HepG2 (cell line): Measurements from ENCODE around the gene ANKRD13D. TPM values are rescaled to one million over a fixed set of nuclear protein-coding genes. Genes with fewer than 3 reads are reported as not detected.

Source experiments
- ATF7-NPFF ChIP-seq: sonication (generic); formaldehyde crosslinking; IDR thresholded peaks from 2 replicates; pipeline ENCODE4 v1.8.1; 2023; ENCODE audit warnings: mild to moderate bottlenecking, low read depth, missing genetic modification reagents, moderate library complexity
- DNMT1 ChIP-seq: sonication (generic); formaldehyde crosslinking; IDR thresholded peaks from 2 replicates; pipeline ENCODE4 v1.5.1; 2020; ENCODE audit warnings: mild to moderate bottlenecking, missing genetic modification reagents
- PAX8 ChIP-seq: sonication (generic); formaldehyde crosslinking; IDR thresholded peaks from 2 replicates; pipeline ENCODE4 v1.8.0; 2022; ENCODE audit warnings: mild to moderate bottlenecking, missing genetic modification reagents, borderline replicate concordance
- REXO4 ChIP-seq: sonication (generic); formaldehyde crosslinking; IDR thresholded peaks from 2 replicates; pipeline ENCODE4 v1.8.0; 2022; ENCODE audit warnings: missing genetic modification reagents, mild to moderate bottlenecking, borderline replicate concordance
- SAFB2 ChIP-seq: sonication (generic); formaldehyde crosslinking; IDR thresholded peaks from 2 replicates; pipeline ENCODE4 v1.5.1; 2020; ENCODE audit warnings: missing genetic modification reagents, low read depth, mild to moderate bottlenecking, borderline replicate concordance
- SP1 ChIP-seq, 2 experiments: fragments of 450-650 bp in 1 of 2; sonication (generic) in 1 of 2; formaldehyde crosslinking in 1 of 2; IDR thresholded peaks; 2 replicates each; pipeline versions ENCODE4 v1.4.0 to v1.6.1; 2016 to 2020; ENCODE audit warnings: missing genetic modification reagents in 1 of 2
- ZBTB20 ChIP-seq: sonication (generic); formaldehyde crosslinking; IDR thresholded peaks from 2 replicates; pipeline ENCODE4 v1.8.1; 2023; ENCODE audit warnings: missing genetic modification reagents, low read depth, mild to moderate bottlenecking, borderline replicate concordance
- ZNF460 ChIP-seq: sonication (generic); formaldehyde crosslinking; IDR thresholded peaks from 2 replicates; pipeline ENCODE4 v1.5.1; 2020; ENCODE audit warnings: missing genetic modification reagents, mild to moderate bottlenecking, borderline replicate concordance
- ZNF556 ChIP-seq: sonication (generic); formaldehyde crosslinking; IDR thresholded peaks from 2 replicates; pipeline ENCODE4 v1.4.0; 2020; ENCODE audit warnings: mild to moderate bottlenecking, missing genetic modification reagents, borderline replicate concordance
- ZNF703 ChIP-seq: sonication (generic); formaldehyde crosslinking; IDR thresholded peaks from 2 replicates; pipeline ENCODE4 v1.5.1; 2020; ENCODE audit warnings: missing genetic modification reagents, mild to moderate bottlenecking, moderate library complexity, borderline replicate concordance
- ZNF788 ChIP-seq: sonication (generic); formaldehyde crosslinking; IDR thresholded peaks from 2 replicates; pipeline ENCODE4 v1.5.0; 2020; ENCODE audit warnings: mild to moderate bottlenecking, missing genetic modification reagents, borderline replicate concordance
- ZSCAN20 ChIP-seq: sonication (generic); formaldehyde crosslinking; IDR thresholded peaks from 2 replicates; pipeline ENCODE4 v1.4.0; 2020; ENCODE audit warnings: missing genetic modification reagents, mild to moderate bottlenecking, borderline replicate concordance
- polyA plus RNA-seq, 8 experiments: library from polyadenylated mRNA; depleted of rRNA in 3 of 8; stranded (reverse) in 7 of 8; unstranded in 1 of 8; fragments of >200 nt; fragmentation: Illumina TruSeq in 4 of 8; extraction: Trizol in 4 of 8; gene quantifications; 2 replicates each; pipeline versions ENCODE4 v1.2.1 to v1.2.3, GENCODE V29; 2011 to 2016; ENCODE audit warnings: low read depth in 4 of 8, missing spikeins in 1 of 8, mixed read lengths in 1 of 8; ENCODE audit not compliant: insufficient read depth in 1 of 8
- total RNA-seq, 5 experiments: library from RNA; depleted of rRNA; stranded (reverse); fragments of >200 nt; fragmentation: Illumina TruSeq; extraction: Trizol; gene quantifications; 2 replicates each; pipeline ENCODE4 v1.2.3, GENCODE V29; 2016; ENCODE audit warnings: low read depth in 1 of 5
- TF ChIP-seq, protein P1 (sequence below): sonication (generic); formaldehyde crosslinking; IDR thresholded peaks from 2 replicates; pipeline ENCODE4 v1.4.0; 2020; ENCODE audit warnings: low read depth, mild to moderate bottlenecking, missing genetic modification reagents
- TF ChIP-seq, protein P2 (sequence below): sonication (generic); formaldehyde crosslinking; IDR thresholded peaks from 2 replicates; pipeline ENCODE4 v1.5.0; 2020; ENCODE audit warnings: mild to moderate bottlenecking, missing genetic modification reagents, moderate library complexity
- TF ChIP-seq, protein P3 (sequence below): IDR thresholded peaks from 2 replicates; pipeline ENCODE4 v1.6.1; 2016; ENCODE audit warnings: low read depth, borderline replicate concordance
- TF ChIP-seq, protein P4 (sequence below): sonication (generic); formaldehyde crosslinking; IDR thresholded peaks from 2 replicates; pipeline ENCODE4 v1.8.1; 2023; ENCODE audit warnings: mild to moderate bottlenecking, missing genetic modification reagents, borderline replicate concordance
- TF ChIP-seq, protein P5 (sequence below): sonication (generic); formaldehyde crosslinking; IDR thresholded peaks from 2 replicates; pipeline ENCODE4 v1.5.0; 2020; ENCODE audit warnings: mild to moderate bottlenecking, low read depth, missing genetic modification reagents, borderline replicate concordance
- TF ChIP-seq, protein P6 (sequence below): sonication (generic); formaldehyde crosslinking; IDR thresholded peaks from 2 replicates; pipeline ENCODE4 v1.4.0; 2020; ENCODE audit warnings: missing genetic modification reagents
- TF ChIP-seq, protein P7 (sequence below): IDR thresholded peaks from 2 replicates; pipeline ENCODE4 v1.6.1; 2018; ENCODE audit warnings: missing genetic modification reagents, mild to moderate bottlenecking, missing compliant biosample characterization

Gene ANKRD13D
- total and polyA plus RNA-seq, 2 of the 13 experiments (the other 11 are each of a cell fraction or from before 2014, with no cell fraction given), result 18.6 to 27.3 TPM

DNA sequence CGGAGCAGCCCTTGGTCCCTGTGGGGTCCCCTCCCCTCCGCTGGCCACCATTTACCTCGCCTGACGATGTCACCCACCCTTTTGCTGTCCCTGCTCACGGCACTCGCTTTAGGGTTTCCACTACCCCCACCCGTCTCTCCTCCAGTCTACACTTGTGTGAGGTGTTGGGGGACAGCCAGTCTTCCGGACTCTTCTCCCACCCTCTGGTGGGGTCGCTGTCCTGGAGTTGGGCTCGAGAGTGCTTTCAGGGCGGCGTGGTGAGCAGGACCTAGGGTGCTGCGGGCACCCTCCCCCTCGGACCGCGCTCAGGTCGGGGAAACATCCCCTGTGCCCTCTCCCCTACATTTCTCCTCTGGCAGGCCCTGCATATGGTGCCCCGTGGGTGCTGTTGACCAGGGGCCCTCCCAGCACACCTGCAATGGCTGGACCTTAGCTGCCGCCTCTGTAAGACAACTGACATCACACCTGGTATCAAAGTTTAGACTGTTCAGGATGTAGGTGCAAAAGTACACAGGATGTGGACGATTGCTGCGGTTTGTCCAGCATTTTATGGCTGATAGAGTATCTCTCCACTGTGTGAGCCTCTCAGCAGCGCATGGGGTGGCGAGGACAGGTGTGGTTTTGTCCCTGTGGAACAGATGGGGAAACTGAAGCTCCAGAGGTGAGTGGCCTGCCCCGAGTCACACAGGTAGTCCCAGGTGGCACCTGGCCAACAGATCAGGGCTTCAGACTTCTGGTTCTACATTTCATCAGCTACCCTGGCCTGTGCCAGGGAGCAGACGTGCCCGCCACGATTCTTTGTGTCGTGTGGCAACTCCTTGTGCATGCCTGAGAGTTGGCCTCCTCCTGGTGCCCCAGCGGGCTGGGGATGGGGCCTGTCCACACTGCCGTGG lies 21.7 kb upstream of the ANKRD13D start (continued):
- TF ChIP-seq, protein P1, sequence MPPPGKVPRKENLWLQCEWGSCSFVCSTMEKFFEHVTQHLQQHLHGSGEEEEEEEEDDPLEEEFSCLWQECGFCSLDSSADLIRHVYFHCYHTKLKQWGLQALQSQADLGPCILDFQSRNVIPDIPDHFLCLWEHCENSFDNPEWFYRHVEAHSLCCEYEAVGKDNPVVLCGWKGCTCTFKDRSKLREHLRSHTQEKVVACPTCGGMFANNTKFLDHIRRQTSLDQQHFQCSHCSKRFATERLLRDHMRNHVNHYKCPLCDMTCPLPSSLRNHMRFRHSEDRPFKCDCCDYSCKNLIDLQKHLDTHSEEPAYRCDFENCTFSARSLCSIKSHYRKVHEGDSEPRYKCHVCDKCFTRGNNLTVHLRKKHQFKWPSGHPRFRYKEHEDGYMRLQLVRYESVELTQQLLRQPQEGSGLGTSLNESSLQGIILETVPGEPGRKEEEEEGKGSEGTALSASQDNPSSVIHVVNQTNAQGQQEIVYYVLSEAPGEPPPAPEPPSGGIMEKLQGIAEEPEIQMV (CRISPR knock-in tag), result no peak
- TF ChIP-seq DNMT1 (CRISPR knock-in tag) (no peak), ZNF556 (CRISPR knock-in tag) (peak; percentile 35; the same call in 1 of the 2 replicates), ZBTB20 (CRISPR knock-in tag) (peak; percentile 70; the same call in 1 of the 2 replicates), SAFB2 (CRISPR knock-in tag) (0 out of 2 replicates have a peak, but pooled peaks have one; percentile 23), REXO4 (CRISPR knock-in tag) (peak; percentile 55; the same call in 1 of the 2 replicates), ZNF460 (CRISPR knock-in tag) (no peak), ZNF788 (CRISPR knock-in tag) (no peak), ZNF703 (0 out of 2 replicates have a peak, but pooled peaks have one; percentile 46), PAX8 (CRISPR knock-in tag) (no peak), SP1 (IDR thresholded peaks at IDR 0.05) (no peak), SP1 (CRISPR knock-in tag; IDR thresholded peaks at IDR 0.05) (no peak), ATF7-NPFF (CRISPR knock-in tag) (0 out of 2 replicates have a peak, but pooled peaks have one; percentile 10), ZSCAN20 (no peak)
- TF ChIP-seq, protein P2, sequence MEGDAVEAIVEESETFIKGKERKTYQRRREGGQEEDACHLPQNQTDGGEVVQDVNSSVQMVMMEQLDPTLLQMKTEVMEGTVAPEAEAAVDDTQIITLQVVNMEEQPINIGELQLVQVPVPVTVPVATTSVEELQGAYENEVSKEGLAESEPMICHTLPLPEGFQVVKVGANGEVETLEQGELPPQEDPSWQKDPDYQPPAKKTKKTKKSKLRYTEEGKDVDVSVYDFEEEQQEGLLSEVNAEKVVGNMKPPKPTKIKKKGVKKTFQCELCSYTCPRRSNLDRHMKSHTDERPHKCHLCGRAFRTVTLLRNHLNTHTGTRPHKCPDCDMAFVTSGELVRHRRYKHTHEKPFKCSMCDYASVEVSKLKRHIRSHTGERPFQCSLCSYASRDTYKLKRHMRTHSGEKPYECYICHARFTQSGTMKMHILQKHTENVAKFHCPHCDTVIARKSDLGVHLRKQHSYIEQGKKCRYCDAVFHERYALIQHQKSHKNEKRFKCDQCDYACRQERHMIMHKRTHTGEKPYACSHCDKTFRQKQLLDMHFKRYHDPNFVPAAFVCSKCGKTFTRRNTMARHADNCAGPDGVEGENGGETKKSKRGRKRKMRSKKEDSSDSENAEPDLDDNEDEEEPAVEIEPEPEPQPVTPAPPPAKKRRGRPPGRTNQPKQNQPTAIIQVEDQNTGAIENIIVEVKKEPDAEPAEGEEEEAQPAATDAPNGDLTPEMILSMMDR (CRISPR knock-in tag), result peak; percentile 43
- TF ChIP-seq, protein P3, sequence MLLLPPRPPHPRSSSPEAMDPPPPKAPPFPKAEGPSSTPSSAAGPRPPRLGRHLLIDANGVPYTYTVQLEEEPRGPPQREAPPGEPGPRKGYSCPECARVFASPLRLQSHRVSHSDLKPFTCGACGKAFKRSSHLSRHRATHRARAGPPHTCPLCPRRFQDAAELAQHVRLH (CRISPR knock-in tag), result no peak
- TF ChIP-seq, protein P4, sequence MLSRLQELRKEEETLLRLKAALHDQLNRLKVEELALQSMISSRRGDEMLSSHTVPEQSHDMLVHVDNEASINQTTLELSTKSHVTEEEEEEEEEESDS (CRISPR knock-in tag), result no peak
- TF ChIP-seq, protein P5, sequence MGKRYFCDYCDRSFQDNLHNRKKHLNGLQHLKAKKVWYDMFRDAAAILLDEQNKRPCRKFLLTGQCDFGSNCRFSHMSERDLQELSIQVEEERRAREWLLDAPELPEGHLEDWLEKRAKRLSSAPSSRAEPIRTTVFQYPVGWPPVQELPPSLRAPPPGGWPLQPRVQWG, result no peak
- TF ChIP-seq, protein P6, sequence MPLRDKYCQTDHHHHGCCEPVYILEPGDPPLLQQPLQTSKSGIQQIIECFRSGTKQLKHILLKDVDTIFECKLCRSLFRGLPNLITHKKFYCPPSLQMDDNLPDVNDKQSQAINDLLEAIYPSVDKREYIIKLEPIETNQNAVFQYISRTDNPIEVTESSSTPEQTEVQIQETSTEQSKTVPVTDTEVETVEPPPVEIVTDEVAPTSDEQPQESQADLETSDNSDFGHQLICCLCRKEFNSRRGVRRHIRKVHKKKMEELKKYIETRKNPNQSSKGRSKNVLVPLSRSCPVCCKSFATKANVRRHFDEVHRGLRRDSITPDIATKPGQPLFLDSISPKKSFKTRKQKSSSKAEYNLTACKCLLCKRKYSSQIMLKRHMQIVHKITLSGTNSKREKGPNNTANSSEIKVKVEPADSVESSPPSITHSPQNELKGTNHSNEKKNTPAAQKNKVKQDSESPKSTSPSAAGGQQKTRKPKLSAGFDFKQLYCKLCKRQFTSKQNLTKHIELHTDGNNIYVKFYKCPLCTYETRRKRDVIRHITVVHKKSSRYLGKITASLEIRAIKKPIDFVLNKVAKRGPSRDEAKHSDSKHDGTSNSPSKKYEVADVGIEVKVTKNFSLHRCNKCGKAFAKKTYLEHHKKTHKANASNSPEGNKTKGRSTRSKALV (CRISPR knock-in tag), result peak; percentile 17; the same call in 1 of the 2 replicates
- TF ChIP-seq, protein P7, sequence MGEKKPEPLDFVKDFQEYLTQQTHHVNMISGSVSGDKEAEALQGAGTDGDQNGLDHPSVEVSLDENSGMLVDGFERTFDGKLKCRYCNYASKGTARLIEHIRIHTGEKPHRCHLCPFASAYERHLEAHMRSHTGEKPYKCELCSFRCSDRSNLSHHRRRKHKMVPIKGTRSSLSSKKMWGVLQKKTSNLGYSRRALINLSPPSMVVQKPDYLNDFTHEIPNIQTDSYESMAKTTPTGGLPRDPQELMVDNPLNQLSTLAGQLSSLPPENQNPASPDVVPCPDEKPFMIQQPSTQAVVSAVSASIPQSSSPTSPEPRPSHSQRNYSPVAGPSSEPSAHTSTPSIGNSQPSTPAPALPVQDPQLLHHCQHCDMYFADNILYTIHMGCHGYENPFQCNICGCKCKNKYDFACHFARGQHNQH (CRISPR knock-in tag), result peak; percentile 13; the same call in 1 of the 2 replicates
